SKM-1 (cell line): Measurements from ENCODE around the gene GUSB.
"Not testable (repeated sequence)": the region's sequence is repeated elsewhere in the genome, so short reads cannot be mapped to it uniquely, and the experiment has no call there.

ENCODE experiments used
- DNase-seq: peaks from one replicate; lab custom pipeline; 2025; ENCODE audit not compliant: unreplicated experiment; lab: John Stamatoyannopoulos, UW

GUSB gene

DNA sequence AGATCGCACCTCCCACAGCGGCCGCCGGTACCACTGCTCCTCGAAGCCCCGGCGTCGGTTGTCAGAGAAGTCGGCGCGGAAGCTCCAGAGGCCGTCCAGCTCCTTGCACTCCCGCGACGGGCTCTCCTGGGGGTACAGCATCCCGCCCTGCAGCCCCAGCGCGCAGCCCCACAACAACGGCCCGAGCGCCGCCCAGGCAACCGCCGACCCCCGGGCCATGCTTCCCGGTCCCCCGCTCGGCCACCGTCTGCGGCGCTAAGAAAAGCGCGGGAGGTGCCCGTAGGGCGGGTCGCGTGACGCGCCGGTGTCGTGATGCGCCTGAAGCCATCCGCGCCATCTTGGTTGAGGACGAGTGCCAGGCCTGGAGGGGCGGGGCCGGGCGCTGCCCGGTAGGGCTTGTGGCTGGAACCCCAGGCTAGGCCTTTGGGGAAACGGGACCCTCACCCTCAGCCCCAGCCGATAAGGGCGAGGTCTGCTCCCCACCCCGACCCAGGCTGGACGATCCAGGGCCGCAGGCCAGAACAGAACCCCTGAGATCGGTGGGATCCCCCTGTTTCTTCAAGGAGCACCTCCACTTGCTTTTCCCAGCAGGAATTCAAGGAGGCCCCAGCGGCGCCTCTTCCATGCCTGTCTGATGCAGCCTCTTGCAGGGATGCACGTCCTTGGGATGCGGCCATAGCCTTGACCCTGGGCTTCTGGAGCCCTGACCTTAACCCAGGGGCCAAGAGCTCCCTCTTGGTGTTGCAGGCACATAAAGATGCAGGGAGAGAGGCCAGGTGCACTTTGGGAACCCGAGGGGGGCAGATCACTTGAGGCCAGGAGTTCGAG lies at the start of gene GUSB:
Gene GUSB, minus strand, starts transcription at position 249 of the 828 bp plus-strand sequence. Its CDS starts 30 bp downstream, at position 219.
- peak; percentile 61 for DNase-seq

DNA sequence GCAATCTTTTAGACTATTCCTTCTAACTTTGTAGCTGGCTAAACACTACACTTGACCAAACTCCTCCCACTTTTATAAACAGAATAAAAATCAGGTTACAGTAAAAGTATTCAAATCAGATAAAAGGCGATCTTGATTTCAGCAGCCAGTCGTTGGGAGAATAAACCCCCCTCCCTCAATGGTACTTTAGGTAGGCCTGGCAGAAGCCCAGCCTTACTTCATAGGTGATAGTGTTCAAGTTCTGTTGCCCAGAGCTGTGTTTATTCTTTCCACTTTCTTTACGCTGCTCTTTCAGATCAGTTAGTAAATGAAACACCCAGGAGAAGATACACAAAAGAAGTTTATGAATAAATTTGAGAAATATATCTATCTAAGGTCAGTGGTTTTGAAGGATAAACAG lies 46.3 kb upstream of the GUSB start:
- not testable (repeated sequence) for DNase-seq

DNA sequence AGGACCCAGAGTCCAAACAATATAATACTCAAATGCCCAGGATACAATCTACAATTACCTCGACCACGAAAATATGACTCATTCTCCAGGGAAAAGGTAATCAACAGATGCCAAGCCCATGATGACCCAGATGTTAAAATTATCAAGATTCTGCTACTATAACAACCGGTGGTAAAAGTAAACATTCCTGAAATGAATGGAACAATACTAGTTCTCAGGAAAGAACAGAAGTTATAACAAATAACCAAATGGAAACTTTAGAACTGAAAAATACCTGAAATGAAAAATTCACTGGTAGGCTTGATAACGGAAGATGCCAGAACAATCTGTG lies 34.1 kb upstream of the GUSB start:
- no peak for DNase-seq

DNA sequence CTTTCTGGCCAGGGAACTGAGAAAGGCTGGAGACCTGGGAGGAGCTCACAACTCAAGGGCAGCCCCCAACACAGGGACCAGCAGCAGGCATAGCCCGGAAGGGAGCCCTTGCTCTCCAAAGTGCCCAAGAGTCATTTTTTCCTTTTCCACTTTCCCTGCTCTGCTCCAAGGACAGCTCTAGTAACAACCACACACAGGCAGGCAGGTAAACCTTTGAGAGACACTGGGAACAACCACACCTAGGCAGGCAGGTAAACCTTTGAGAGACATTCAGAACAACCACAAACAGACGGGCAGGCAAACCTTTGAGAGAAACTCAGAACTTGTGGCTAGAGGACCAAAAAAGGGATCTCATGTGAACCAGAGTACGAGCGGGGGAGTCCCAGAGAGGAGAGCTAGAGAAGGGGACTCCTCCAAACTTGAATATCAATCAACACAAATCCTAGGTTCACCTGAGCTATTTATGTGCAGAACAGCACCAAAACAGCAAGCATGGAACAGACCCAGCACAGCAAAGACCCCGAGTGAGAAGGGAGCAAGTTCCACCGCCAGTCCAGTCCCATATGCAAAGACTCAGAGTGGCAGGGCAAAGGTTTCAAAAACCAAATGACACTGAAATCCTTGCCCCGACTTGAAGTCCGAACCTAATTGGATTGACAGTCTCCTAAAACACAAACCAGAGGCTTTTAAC lies 33.6 kb upstream of the GUSB start:
- no peak for DNase-seq

DNA sequence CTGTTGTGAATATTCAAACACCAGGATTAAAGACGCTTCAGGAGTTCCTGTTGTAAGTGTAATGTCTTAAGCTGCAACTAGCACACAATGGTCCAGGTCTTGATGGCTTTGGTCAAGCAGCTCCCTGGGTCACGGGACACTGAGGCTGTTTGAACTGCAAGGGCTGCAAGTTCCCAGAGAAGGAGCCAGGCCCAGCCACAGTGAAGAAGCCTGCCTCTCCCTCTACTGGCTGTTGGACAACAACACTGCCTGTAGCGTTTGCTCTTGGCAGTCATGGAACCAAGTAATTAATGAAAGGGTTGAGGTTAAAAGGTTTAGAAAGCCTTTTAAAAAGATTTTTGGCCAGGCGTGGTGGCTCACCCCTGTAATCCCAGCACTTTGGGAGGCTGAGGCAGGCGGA lies 31.9 kb upstream of the GUSB start:
- no peak for DNase-seq

DNA sequence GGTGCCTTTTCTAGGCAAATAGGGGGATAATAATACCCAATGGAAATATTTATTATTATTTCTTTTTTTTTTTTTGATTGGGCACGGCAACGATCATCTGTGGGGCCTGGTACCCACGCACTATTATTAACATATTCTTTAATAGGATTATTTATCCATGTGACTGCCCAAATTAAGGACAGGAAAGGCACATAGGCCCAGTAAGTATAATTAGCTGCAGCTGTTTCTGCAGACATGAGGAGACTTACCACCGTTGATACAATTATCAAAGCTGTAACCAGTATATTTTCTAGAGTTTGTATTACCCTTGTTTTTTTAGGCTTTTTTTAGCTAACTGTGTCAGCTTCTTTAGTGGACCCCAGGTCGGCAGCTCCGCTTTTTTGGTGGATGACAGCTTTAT lies 25.2 kb upstream of the GUSB start:
- no peak for DNase-seq

DNA sequence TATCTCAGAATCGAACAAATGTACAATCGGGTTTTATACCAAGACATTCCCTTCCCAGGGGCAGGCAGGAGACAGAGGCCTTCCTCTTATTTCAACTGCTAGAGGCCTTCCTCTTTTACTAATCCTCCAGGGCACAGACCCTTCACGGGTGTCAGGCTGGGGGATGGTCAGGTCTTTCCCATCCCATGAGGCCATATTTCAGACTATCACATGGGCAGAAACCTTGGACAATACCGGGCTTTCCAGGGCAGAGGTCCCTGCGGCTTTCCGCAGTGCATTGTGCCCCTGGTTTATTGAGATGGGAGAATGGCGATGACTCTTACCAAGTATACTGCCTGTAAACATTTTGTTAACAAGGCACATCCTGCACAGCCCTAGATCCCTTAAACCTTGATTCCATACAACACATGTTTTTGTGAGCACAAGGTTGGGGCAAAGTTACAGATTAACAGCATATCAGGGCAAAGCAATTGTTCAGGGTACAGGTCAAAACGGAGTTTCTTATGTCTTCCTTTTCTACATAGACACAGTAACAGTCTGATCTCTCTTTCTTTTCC lies 23.2 kb upstream of the GUSB start:
- DNase-seq, result not testable (repeated sequence)

DNA sequence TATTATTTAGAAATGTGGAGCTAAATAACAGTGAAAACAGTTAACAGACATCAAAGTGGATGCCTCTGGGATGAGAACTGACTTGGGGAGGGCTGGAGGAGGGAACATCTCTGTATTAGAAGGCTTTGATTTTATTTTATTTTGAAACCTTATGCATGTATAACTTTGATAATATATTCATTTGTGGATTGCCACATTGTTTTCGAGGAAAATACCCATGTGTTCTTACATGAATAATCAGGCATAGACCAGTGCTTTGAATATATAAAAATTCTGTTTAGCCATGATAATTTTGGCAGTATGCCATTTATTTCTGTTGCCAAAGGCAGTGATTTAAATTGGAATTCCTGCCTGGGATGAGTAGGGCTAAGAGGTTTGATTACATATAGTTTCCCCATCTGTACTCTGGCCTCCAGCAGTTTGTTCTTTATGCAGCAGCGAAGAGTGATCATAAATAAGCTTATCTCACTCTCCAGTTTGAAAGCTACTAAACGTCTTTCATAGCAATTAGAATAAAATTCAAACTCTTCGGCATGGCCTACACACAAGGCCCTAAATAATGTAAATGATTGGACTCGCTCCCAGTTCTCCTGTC lies 18.9 kb upstream of the GUSB start:
- not testable (repeated sequence) for DNase-seq

DNA sequence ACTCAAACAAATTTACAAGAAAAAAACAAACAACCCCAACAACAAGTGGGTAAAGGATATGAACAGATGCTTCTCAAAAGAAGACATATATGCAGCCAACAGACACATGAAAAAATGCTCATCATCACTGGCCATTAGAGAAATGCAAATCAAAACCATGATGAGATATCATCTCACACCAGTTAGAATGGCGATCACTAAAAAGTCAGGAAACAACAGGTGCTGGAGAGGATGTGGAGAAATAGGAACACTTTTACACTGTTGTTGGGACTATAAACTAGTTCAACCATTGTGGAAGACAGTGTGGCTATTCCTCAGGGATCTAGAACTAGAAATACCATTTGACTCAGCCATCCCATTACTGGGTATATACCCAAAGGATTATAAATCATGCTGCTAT lies 13.0 kb upstream of the GUSB start:
- DNase-seq, result not testable (repeated sequence)

DNA sequence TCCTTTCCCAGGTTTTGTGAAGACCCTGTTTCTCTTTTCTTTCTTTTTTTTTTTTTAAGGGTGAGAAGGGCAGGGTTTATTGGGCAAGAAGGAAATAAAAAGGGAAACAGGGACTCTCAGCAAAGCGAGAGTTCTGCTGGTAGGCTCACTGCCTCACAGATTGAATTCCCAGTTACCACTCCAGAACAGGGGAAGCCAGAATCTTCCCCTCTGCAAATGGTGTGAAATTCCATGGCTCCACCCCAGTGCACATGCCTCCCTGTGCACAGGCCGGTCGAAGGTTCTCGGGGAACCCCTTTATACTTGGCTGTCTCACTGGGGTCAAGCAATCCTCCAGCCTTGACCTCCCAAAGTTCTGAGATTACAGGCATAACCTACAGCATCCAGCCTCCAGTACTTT lies 10.5 kb upstream of the GUSB start:
- no peak for DNase-seq

DNA sequence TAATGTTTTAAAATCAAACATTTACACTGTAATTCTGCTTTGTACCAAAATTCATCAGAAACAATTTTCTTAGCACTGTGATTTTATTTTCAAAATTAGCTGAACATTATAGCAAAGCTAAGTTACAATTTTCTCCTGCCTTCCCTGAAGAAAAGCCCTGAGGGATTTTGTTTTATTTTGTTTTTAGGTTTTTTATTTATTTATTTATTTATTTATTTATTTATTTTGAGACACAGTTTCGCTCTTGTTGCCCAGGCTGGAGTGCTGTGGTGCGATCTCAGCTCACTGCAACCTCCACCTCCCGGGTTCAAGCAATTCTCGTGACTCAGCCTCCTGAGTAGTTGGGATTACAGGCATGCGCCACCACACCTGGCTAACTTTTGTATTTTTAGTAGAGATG lies 9.8 kb upstream of the GUSB start:
- not testable (repeated sequence) for DNase-seq

DNA sequence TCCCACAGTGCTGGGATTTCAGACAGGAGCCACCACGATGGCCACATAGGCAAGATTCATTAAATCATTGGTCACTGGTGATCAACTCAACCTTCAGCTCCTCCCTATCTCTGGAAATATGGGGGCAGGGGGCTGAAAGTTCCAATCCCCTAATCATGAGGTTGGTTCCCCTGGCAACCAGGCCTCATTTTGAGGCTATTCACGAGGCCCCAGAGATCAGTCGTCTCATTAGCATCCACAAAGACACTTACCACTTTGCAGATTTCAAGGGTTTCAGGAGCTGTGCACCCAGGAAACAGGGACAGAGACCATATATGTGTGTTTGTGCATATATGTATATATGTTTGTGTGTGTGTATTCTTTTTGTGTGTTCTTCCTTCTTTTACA lies 7.7 kb upstream of the GUSB start:
- no peak for DNase-seq

DNA sequence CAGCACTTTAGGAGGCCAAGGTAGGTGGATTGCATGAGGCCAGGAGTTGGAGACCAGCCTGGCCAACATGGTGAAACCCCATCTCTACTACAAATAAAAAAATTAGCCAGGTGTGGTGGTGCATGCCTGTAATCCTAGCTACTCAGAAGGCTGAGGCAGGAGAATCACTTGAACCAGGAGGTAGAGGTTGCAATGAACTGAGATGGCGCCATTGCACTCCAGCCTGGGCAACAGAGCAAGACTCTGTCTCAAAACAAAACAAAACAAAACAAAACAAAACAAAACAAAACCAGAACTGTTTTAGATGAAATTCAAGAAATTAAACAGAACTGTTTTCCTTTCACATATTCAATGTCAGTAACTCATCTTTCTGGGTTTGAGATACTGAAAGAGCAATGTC lies 6.5 kb upstream of the GUSB start:
- DNase-seq, result not testable (repeated sequence)

DNA sequence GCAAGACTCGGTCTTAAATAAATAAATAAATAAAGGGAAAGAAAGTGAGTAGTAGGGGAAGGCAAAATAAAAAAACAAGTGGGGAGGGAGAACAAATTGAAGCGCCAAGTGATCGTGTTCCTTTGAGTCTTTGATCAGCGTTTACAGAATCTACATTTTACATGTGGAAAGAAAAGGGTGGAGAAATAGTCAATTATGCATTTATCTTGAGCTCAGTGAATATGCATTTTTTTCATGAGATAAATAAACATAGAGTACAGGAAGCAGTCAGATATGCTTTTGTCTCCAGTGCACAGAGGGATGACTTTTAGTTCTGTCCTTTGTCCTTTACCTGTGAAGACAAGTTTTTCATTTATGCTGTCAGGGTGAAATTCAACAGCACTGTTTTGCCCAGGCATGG lies 6.1 kb upstream of the GUSB start:
- DNase-seq, result no peak

DNA sequence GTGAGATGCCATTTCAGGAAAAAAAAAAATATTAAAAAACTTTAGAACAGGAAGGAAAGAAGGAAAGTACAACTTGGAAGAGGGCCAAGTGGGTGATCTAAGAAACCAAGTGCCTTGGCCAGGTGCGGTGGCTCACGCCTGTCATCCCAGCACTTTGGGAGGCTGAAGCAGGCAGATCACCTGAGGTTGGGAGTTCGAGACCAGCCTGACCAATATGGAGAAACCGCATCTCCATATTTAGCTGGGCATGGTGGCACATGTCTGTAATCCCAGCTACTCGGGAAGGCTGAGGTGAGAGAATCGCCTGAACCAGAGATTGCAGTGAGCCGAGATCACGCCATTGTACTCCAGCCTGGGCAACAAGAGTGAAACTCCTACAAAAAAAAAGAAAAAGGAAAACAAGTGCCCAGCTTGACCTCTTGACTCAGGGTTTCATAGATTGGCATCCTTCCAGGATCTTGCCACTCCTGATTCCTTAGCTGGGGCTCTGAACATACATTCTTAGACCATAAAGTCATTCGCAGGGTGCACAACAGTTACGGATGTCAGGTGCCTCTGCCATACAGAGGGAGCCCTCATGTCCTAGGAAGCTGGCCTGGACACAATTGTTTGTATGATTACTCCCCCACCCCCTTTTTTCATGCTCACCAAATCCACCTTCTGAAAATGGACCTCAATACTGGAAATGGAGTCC lies 2.1 kb upstream of the GUSB start:
- no peak for DNase-seq

DNA sequence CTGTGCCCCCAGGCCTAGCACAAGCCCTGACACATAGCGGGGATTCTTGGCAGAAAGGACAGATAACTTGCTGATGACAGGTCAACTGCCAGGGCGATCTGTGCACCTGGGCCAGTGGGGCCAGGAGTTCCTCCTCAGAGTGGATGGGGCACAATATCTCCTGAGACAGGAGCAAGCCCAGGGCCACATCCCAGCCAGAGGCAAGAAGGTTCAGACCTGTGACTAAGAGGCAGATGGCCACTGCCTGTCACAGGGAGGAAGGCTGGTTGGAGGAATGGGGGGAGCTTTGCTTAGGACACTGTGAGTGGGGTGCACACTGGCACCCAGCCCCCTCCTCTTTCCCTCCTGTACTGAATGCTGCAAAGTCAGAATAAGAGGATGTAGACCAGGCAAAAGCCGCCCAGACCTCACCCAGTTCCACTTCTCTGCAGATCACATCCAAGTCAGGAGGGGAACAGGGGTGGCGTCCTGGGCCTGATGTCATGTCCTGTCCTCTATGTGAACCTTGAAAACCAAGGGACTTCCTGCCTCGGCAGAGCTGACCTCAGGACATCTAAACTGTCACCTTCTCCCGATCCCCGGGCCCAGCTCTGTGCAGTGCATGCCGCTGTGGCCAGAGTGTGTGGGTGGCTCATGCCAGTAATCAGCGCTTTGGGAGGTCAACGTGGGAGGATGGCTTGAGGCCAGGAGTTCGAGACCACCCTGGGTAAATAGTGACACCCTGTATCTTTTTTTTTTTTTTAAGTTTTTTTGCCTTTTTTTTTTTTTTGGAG lies 1.3 kb downstream of the GUSB start:
- peak; percentile 98 for DNase-seq

DNA sequence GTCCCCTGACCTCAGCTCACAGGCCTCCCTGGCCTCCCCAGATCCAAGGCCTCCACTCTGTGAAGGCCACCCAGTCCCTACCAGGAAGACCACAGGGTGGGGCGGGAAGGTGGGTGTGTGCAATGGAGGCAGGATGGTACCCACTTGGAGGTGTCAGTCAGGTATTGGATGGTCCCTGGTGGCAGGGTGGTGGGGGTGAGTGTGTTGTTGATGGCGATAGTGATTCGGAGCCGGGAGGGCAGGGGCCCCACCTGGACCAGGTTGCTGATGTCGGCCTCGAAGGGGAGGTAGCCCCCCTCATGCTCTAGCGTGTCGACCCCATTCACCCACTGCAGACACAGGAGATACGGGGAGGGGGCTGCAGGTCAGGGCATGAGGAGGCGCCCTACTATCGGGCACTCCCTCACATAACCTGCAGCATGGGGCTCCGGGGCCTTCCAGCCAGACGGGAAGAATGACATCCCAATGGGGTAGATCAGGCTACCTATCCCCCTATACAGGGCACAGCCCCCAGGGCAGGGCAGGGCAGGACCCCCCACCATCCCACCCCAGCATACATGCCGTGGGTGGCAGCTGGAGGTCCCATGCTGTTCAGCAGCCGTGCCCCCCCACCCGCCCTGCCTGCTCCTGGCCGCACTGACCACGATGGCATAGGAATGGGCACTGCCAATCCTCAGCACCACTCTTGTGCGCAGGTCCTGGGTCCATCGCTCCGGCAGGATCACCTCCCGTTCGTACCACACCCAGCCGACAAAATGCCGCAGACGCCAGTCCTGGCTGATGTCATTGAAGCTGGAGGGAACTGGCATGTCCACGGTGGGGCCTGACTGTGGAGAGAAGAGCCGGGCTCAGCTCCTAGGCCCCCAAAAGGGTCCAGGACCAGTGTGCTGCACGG lies 2.2 kb downstream of the GUSB start:
- no peak for DNase-seq

DNA sequence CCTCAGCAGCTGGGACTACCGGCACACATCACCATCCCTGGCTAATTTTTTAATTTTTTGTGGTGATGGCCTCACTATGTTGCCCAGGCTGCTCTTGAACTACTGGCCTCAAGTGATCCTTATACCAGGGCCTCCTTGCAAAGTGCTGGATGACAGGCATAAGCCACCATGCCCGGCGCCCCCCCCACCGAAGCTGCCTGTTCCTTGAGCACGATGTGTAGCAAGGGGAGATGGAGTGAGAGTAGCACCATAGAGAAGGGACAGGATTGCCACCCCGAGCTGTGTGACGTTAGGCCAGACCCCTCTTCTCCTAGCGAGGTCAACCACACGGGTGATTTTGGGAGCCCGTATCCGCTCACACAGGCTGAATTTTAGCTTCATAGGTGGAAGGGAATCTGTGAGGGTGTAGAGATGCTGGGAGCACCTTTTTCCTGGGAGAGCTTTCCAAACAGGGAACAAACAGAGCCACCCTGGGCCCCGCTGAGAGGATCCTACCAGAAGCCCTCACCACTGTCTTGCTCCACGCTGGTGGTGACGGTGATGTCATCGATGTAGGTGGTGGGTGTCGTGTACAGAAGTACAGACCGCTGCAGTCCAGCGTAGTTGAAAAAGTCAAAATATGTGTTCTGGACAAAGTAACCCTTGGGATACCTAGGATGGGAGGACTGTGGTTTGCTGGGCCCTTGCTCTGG lies 3.0 kb downstream of the GUSB start:
- no peak for DNase-seq

DNA sequence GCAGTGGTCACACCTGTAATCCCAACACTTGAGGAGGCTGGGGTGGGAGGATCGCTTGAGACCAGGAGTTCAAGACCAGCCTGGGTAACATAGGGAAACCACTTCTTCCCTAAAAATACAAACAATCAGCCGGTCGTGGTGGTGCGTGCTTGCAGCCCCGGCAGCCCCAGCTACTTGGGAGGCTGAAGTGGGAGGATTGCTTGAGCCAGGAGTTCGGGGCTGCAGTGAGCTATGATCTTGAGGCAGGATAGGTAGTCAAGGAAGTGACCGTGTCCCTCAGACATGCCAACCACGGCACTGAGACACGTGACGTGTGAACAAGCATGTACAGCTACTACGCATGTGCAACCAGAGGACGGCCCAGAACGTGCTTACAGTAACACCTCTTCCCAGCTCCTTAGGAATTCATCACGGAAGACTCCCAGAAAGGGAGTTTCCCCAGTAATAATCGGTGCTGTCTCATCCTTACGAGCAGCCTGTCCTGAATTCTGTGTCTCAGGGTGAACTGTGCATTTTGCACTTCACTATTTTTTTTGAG lies 5.3 kb downstream of the GUSB start:
- DNase-seq, result no peak
